HG03558 (cell line): ENCODE measurements around the gene ORC2.
A peak's percentile ranks its signal among the peaks of the same experiment; 100 is the strongest.
"Not testable (repeated sequence)": the region's sequence is repeated elsewhere in the genome, so short reads cannot be mapped to it uniquely, and the experiment has no call there.

Source experiments
- ATAC-seq: cut with Tn5 transposase; IDR thresholded peaks from one replicate; pipeline ENCODE4 v1.9.1; 2021; ENCODE audit warnings: moderate number of reproducible peaks; ENCODE audit not compliant: unreplicated experiment; ENCODE audit errors: extremely low read depth

The ORC2 gene

GRCh38 chr2:200943527-200944105 is 19.8 kb downstream of the ORC2 start:
- no peak for ATAC-seq

- no peak for ATAC-seq
Observed at GRCh38 chr2:200939832-200940231, 23.6 kb downstream of the ORC2 start.

DNA sequence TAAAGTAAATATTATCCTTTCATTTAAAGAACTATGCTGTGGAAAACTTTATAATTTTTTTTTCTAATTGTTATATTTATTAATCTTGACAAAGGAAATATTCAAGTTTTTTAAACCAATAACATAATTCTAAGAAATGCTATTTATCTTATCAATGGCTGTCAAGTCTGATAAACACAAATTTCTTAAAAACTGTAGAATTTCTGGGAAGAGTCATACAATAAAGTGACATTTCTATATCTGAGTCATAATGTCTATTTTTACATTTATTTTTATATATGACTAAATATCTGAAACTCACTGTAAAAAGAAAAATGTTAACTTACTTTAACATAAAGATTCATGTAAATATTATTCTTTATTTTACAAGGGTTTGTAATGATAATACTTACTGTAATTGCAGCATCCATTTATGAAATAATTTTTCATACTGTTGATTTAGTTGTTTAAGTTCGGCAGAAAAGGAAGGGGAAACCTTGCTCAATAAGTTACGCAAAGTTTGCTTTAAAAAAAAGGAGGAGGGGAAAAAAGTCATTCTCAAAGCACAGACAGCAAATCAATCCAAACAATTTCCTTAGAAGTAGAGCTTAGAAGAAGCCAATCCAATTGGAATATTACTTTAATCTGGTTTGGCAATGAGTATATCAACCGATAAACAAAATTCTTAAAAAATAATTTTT is 32.4 kb downstream of the ORC2 start:
- no peak for ATAC-seq

DNA sequence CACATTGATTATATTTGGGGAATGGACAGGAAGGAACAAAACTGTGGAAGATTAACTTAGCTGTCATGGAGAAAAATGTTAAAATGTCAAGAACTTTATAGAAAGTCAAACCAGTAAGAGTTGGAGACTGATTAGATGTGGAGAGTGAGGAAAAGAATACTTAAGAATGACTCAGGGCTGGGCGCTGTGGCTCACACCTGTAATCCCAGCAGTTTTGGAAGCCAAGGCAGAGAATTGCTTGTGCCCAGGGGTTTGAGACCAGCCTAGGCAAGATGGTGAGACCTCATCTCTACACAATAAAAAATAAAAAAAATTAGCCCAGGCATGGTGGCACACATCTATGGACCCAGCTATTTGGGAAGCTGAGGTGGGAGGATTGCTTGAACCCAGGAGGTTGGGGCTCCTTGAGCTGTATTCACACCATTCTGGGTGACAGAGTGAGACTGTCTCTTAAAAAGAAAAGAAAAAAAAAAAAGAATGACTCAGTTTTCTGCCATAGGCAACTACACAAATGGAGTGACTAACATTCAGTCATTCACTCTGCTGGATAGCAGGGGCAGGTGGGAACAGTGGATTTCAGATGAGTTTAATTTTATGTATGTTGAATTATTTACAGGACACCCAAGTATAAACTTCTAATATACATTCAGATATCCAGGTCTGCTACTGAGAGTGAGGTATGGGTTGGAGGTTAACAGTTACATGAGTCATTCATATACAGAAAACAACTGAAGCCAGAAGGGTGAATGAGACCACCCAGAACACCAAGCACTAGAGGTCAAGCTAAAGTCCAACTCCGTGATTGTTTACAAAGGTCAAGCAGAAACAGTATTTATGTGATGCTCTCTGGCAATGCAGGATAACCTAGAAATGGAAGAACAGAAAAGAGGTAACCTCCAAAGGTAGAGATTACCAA is 33.9 kb downstream of the ORC2 start:
- no peak for ATAC-seq

DNA sequence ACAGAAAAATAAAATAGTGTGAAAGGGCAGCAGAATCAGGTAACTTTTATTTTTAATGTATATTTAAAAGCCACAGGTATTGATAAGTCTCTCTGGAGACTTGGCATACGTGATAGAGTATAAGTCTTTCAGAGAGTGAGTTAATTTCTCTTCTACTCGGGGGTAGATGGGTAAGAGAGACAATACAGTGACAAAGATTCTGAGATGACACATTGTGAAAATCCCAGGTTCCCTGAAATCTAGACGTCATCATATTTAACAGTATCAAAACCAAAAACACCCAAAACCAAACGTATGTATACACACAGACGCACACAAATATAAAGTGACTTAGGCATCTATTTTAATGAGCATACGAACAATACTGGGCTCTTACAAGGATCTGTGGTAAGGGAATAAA is 41.0 kb downstream of the ORC2 start:
- ATAC-seq = no peak

- ATAC-seq = no peak
Observed at GRCh38 chr2:200913654-200914053, 49.8 kb downstream of the ORC2 start.

GRCh38 chr2:200909958-200910357 is 53.5 kb downstream of the ORC2 start:
- no peak for ATAC-seq

DNA sequence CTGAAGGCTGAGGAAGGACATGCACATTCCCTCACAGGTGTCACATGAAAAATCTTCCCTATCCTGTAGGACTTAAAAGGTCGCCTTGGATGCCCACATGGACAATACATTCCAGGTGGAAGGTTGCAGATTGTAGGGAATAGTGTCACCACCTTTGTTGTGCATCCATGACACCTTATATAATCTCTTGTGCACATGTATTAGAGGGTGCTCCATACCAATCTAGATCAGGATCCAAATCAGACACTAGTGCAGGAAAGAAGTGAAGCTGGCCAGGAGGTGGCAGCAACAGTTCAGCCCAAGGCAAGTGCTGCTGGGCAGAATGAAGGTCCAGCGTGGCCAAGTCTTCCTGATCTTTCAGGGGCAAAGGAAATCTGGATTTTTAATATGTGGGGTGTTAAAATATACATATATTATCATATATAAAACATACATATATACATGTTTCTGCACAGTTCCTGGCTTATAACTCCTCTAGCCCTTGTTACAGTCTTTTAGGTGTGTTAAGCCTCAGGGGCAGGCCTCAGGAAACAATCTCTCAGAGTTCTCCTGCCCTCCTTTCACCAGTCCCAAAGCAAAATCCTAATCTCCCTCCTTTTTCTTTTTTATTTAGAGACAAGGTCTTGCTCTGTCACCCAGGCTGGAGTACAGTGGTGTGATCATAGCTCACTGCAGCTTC is 57.7 kb downstream of the ORC2 start:
- ATAC-seq = no peak

GRCh38 chr2:200901459-200902072 is 61.9 kb downstream of the ORC2 start:
- peak; percentile 91 for ATAC-seq

GRCh38 chr2:200899482-200899881 is 64.0 kb downstream of the ORC2 start:
- no peak for ATAC-seq

DNA sequence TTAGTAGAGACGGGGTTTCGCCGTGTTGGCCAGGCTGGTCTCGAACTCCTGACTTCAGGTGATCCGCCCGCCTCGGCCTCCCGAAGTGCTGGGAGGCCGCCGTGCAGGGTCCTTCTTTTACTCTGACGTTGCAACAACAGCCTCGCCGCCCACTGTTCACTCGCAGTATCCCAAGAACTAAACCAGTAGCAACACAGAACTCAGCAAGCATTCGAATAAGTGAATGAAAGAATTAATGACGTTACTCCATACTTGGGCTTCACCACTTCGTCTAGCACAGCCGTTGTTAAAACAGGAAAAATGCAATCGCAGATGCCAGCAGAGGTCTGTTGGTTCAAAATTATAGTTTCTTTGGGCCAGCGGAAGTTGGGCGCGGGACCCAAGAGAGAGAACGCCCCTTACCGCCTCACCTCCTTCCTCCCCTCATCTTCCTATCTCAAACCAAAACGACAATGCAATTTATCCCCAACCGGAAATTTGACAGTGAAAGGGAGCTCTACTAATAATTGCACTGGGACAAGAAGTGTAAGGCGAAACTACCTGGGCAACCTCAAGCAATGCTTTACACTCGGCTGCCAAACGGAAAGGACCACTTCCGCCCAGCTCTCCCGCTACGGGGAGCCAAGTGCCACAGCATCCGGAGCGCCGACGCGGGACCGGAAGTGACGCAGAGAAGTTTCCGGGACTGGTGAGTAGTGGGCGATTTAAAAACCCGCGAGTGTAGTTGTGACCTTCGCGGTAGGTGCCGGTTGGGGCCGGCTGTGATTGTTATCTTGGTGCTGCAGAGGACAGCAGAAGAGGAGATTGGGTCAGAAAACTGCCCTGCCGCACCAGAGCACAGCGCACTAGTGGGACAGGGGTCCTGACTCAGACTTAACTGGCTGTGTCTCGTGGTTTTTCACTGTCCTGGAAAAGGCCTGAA is 74.5 kb downstream of the ORC2 start, which contains the start of the genes NIF3L1 and PPIL3:
Gene NIF3L1, plus strand, starts transcription at position 668 of the 922 bp plus-strand sequence. CDS start 2,573 bp downstream, outside the sequence.
Gene PPIL3, minus strand, starts transcription at position 374 of the 922 bp plus-strand sequence. CDS start 1,462 bp downstream, outside the sequence.
- peak; percentile 77 for ATAC-seq

- not testable (repeated sequence) for ATAC-seq
Observed at GRCh38 chr2:200881715-200882249, 81.7 kb downstream of the ORC2 start.

DNA sequence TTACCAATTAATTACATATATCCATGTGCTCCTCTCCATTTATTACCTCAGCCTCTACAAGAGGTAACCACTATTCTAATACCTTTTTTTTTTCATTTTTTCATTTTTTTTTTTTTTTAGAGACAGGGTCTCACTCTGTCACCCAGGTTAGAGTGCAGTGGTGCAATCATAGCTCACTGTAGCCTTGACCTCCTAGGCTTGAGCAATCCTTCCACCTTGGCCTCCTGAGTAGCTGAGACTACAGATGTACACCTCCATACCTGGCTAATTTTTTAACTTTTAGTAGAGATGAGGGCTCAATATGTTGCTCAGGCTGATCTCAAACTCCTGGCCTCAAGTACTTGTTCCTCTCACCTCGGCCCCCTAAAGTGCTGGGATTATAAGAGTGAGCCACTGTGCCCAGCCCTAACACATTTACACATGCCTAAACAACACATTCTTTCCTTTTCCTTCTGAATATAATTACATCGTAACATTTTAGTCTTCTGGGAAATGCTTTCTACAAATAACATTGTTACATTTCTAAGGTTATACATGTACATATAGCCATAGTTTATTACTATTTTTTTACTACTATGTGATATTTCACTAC is 85.1 kb downstream of the ORC2 start:
- ATAC-seq = no peak

DNA sequence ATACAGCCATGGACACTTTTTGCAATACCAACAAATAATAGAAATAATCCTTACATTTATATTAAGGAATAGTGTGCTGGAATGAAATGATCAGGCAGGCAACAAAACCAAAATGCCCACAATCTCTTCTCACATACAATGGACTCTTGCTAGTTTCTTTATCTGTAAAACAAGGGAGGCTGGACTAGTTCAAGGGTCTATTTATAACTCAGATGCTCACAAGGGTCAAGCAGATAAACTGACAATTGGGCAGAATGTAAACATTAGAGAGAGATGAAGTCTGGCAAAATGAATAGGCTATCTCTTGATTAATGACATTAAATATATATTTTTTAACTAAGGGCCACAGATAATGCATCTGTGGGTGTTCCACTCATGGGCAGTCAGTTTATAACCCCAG is 86.0 kb downstream of the ORC2 start:
- no peak for ATAC-seq

- ATAC-seq = no peak
Observed at GRCh38 chr2:200873560-200873959, 89.9 kb downstream of the ORC2 start.

DNA sequence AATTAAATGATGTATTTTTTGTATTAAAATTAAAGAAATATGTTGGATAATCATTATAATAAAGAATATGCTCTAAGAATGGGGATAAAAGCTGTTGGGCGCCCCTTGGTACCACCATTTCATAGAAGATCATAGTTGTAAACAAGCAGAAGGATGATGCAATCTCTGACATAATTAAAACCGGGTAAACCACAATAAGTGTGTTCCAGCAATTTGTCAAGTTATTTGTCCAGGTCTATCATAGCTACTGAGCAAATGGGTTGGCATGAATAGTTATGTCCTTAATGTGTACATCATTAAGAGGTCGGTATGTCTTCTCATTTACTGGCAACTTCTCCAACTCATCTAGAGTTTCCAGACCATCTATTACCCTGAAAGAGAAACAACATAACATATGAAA is 92.3 kb downstream of the ORC2 start:
- no peak for ATAC-seq

DNA sequence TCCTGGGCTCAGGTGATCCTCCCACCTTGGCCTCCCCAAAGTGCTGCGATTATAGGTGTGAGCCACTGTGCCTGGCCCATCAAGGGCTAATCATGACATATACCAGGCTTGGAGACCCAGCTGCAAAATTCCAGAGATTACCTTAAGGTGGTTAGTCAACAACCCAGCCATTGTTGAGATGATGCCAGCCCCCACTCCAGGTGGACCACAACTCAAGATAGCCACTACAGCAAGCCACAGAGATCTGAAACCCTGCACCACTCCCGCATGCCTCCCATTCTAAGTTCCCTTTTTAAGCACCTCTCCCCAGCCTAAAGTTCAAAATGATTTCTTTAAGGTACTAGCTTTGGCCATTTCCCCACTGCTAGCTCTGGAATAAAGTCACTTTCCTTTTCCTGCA is 94.4 kb downstream of the ORC2 start:
- ATAC-seq = no peak
